Measurements from ENCODE around the gene CACNB2.

CACNB2 gene

GRCh38 chr10:18446205-18446604 lies 306.0 kb downstream of the CACNB2 start:
- Histone ChIP-seq H3K4me1 (ENCODE audit: control insufficient read depth, insufficient read depth, low read length, unreplicated experiment) (no peaks in the 10 kb centered on the region), H3K27me3 (ENCODE audit: insufficient read depth, low read length) (no peaks in the 10 kb centered on the region), H3K4me3 (ENCODE audit: low read depth, low read length) (no peak overlapping the region), H3K36me3 (ENCODE audit: insufficient read depth, low read length) (no peaks in the 10 kb centered on the region), H3K79me2 (ENCODE audit: control insufficient read depth, insufficient read depth, low read length, unreplicated experiment) (no peaks in the 10 kb centered on the region), H3K27ac (ENCODE audit: low read depth, low read length) (no peak overlapping the region), H2AFZ (ENCODE audit: low read length, unreplicated experiment) (no peak overlapping the region)

GRCh38 chr10:18449611-18450026 lies 309.4 kb downstream of the CACNB2 start:
- Histone ChIP-seq H3K27me3 (ENCODE audit: insufficient read depth, low read length) (no peaks in the 10 kb centered on the region), H3K27ac (ENCODE audit: low read depth, low read length) (no peak overlapping the region), H2AFZ (ENCODE audit: low read length, unreplicated experiment) (no peak overlapping the region), H3K4me3 (ENCODE audit: low read depth, low read length) (no peak overlapping the region), H3K79me2 (ENCODE audit: control insufficient read depth, insufficient read depth, low read length, unreplicated experiment) (no peaks in the 10 kb centered on the region), H3K4me1 (ENCODE audit: control insufficient read depth, insufficient read depth, low read length, unreplicated experiment) (no peaks in the 10 kb centered on the region), H3K36me3 (ENCODE audit: insufficient read depth, low read length) (no peaks in the 10 kb centered on the region)

GRCh38 chr10:18450298-18450697 lies 310.1 kb downstream of the CACNB2 start:
- Histone ChIP-seq H3K27me3 (ENCODE audit: insufficient read depth, low read length) (no peaks in the 10 kb centered on the region), H3K4me1 (ENCODE audit: control insufficient read depth, insufficient read depth, low read length, unreplicated experiment) (no peaks in the 10 kb centered on the region), H3K27ac (ENCODE audit: low read depth, low read length) (no peak overlapping the region), H3K79me2 (ENCODE audit: control insufficient read depth, insufficient read depth, low read length, unreplicated experiment) (no peaks in the 10 kb centered on the region), H3K4me3 (ENCODE audit: low read depth, low read length) (no peak overlapping the region), H2AFZ (ENCODE audit: low read length, unreplicated experiment) (no peak overlapping the region), H3K36me3 (ENCODE audit: insufficient read depth, low read length) (no peaks in the 10 kb centered on the region)

GRCh38 chr10:18455086-18455884 lies 315.1 kb downstream of the CACNB2 start:
- Histone ChIP-seq H3K27ac (ENCODE audit: low read depth, low read length) (no peak overlapping the region), H3K4me3 (ENCODE audit: low read depth, low read length) (no peak overlapping the region), H3K4me1 (ENCODE audit: control insufficient read depth, insufficient read depth, low read length, unreplicated experiment) (no peaks in the 10 kb centered on the region), H3K27me3 (ENCODE audit: insufficient read depth, low read length) (no peaks in the 10 kb centered on the region), H2AFZ (ENCODE audit: low read length, unreplicated experiment) (no peak overlapping the region), H3K79me2 (ENCODE audit: control insufficient read depth, insufficient read depth, low read length, unreplicated experiment) (no peaks in the 10 kb centered on the region), H3K36me3 (ENCODE audit: insufficient read depth, low read length) (no peaks in the 10 kb centered on the region)

- H3K27me3 ChIP-seq (ENCODE audit: insufficient read depth, low read length), result no peaks in the 10 kb centered on the region
- H3K36me3 ChIP-seq (ENCODE audit: insufficient read depth, low read length), result no peaks in the 10 kb centered on the region
- H3K4me3 ChIP-seq (ENCODE audit: low read depth, low read length), result no peak overlapping the region
- H3K27ac ChIP-seq (ENCODE audit: low read depth, low read length), result no peak overlapping the region
- no peaks in the 10 kb centered on the region for H3K79me2 ChIP-seq (ENCODE audit: control insufficient read depth, insufficient read depth, low read length, unreplicated experiment)
- no peak overlapping the region for H2AFZ ChIP-seq (ENCODE audit: low read length, unreplicated experiment)
- H3K4me1 ChIP-seq (ENCODE audit: control insufficient read depth, insufficient read depth, low read length, unreplicated experiment), result no peaks in the 10 kb centered on the region
Observed at GRCh38 chr10:18456984-18457383, 316.8 kb downstream of the CACNB2 start.

- H3K4me1 ChIP-seq (ENCODE audit: control insufficient read depth, insufficient read depth, low read length, unreplicated experiment), result no peaks in the 10 kb centered on the region
- H3K79me2 ChIP-seq (ENCODE audit: control insufficient read depth, insufficient read depth, low read length, unreplicated experiment), result no peaks in the 10 kb centered on the region
- H3K27me3 ChIP-seq (ENCODE audit: insufficient read depth, low read length), result no peaks in the 10 kb centered on the region
- no peak overlapping the region for H3K27ac ChIP-seq (ENCODE audit: low read depth, low read length)
- no peak overlapping the region for H3K4me3 ChIP-seq (ENCODE audit: low read depth, low read length)
- H3K36me3 ChIP-seq (ENCODE audit: insufficient read depth, low read length), result no peaks in the 10 kb centered on the region
- no peak overlapping the region for H2AFZ ChIP-seq (ENCODE audit: low read length, unreplicated experiment)
Observed at GRCh38 chr10:18460032-18460431, 319.8 kb downstream of the CACNB2 start.

- Histone ChIP-seq H3K79me2 (ENCODE audit: control insufficient read depth, insufficient read depth, low read length, unreplicated experiment) (no peaks in the 10 kb centered on the region), H3K4me3 (ENCODE audit: low read depth, low read length) (no peak overlapping the region), H3K4me1 (ENCODE audit: control insufficient read depth, insufficient read depth, low read length, unreplicated experiment) (no peaks in the 10 kb centered on the region), H2AFZ (ENCODE audit: low read length, unreplicated experiment) (no peak overlapping the region), H3K36me3 (ENCODE audit: insufficient read depth, low read length) (no peaks in the 10 kb centered on the region), H3K27ac (ENCODE audit: low read depth, low read length) (no peak overlapping the region), H3K27me3 (ENCODE audit: insufficient read depth, low read length) (no peaks in the 10 kb centered on the region)
Observed at GRCh38 chr10:18463673-18464211, 323.5 kb downstream of the CACNB2 start.

GRCh38 chr10:18469125-18469524 lies 328.9 kb downstream of the CACNB2 start:
- H3K4me1 ChIP-seq (ENCODE audit: control insufficient read depth, insufficient read depth, low read length, unreplicated experiment), result no peaks in the 10 kb centered on the region
- no peak overlapping the region for H3K4me3 ChIP-seq (ENCODE audit: low read depth, low read length)
- no peaks in the 10 kb centered on the region for H3K36me3 ChIP-seq (ENCODE audit: insufficient read depth, low read length)
- no peaks in the 10 kb centered on the region; the same call in 1 of the 2 replicates for H3K27me3 ChIP-seq (ENCODE audit: insufficient read depth, low read length)
- no peaks in the 10 kb centered on the region for H3K79me2 ChIP-seq (ENCODE audit: control insufficient read depth, insufficient read depth, low read length, unreplicated experiment)
- no peak overlapping the region for H3K27ac ChIP-seq (ENCODE audit: low read depth, low read length)
- H2AFZ ChIP-seq (ENCODE audit: low read length, unreplicated experiment), result no peak overlapping the region

GRCh38 chr10:18472977-18473376 lies 332.8 kb downstream of the CACNB2 start:
- no peak overlapping the region for H3K27ac ChIP-seq (ENCODE audit: low read depth, low read length)
- H3K36me3 ChIP-seq (ENCODE audit: insufficient read depth, low read length), result no peaks in the 10 kb centered on the region
- no peak overlapping the region for H3K4me3 ChIP-seq (ENCODE audit: low read depth, low read length)
- no peaks in the 10 kb centered on the region; the same call in 1 of the 2 replicates for H3K27me3 ChIP-seq (ENCODE audit: insufficient read depth, low read length)
- no peak overlapping the region for H2AFZ ChIP-seq (ENCODE audit: low read length, unreplicated experiment)
- no peaks in the 10 kb centered on the region for H3K79me2 ChIP-seq (ENCODE audit: control insufficient read depth, insufficient read depth, low read length, unreplicated experiment)
- no peaks in the 10 kb centered on the region for H3K4me1 ChIP-seq (ENCODE audit: control insufficient read depth, insufficient read depth, low read length, unreplicated experiment)

- Histone ChIP-seq H3K79me2 (ENCODE audit: control insufficient read depth, insufficient read depth, low read length, unreplicated experiment) (no peaks in the 10 kb centered on the region), H2AFZ (ENCODE audit: low read length, unreplicated experiment) (no peak overlapping the region), H3K4me3 (ENCODE audit: low read depth, low read length) (no peak overlapping the region), H3K27me3 (ENCODE audit: insufficient read depth, low read length) (no peaks in the 10 kb centered on the region; the same call in 1 of the 2 replicates), H3K27ac (ENCODE audit: low read depth, low read length) (no peak overlapping the region), H3K4me1 (ENCODE audit: control insufficient read depth, insufficient read depth, low read length, unreplicated experiment) (no peaks in the 10 kb centered on the region), H3K36me3 (ENCODE audit: insufficient read depth, low read length) (no peaks in the 10 kb centered on the region)
Observed at GRCh38 chr10:18473424-18474117, 333.3 kb downstream of the CACNB2 start.

GRCh38 chr10:18474118-18474455 lies 333.9 kb downstream of the CACNB2 start:
- H3K27me3 ChIP-seq (ENCODE audit: insufficient read depth, low read length), result no peaks in the 10 kb centered on the region; the same call in 1 of the 2 replicates
- no peak overlapping the region for H3K27ac ChIP-seq (ENCODE audit: low read depth, low read length)
- H3K79me2 ChIP-seq (ENCODE audit: control insufficient read depth, insufficient read depth, low read length, unreplicated experiment), result no peaks in the 10 kb centered on the region
- H3K4me1 ChIP-seq (ENCODE audit: control insufficient read depth, insufficient read depth, low read length, unreplicated experiment), result no peaks in the 10 kb centered on the region
- no peak overlapping the region for H3K4me3 ChIP-seq (ENCODE audit: low read depth, low read length)
- no peak overlapping the region for H2AFZ ChIP-seq (ENCODE audit: low read length, unreplicated experiment)
- no peaks in the 10 kb centered on the region for H3K36me3 ChIP-seq (ENCODE audit: insufficient read depth, low read length)
